Measurements from ENCODE around the gene NBEA. TPM values are rescaled to one million over a fixed set of nuclear protein-coding genes. Genes with fewer than 3 reads are reported as not detected.

The NBEA gene
- total RNA-seq, 1 donor from 2014 or later: 3.9 TPM

DNA sequence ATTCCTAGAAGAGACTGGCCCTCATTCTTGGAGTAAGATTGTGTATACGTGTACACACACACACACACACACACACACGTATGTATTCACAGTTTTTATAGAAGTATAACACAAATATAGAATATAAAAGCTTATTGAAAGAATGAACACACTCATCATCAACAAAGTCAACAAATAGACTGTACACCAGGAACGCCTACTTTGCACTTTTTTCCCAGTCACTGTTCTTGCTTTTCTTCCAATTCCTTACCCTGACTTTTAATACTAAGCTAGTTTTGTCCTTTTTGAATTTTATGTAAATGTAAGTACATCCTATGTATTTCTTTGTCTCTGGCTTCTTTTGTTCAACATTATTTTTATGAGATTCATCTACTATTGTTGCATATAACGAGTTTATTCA, 269.9 kb downstream of the NBEA start:
- ChIA-PET POLR2A (no interaction called here), CTCF (no interaction called here)
- Mint-ChIP-seq H3K4me3 (no peak overlapping the region), H3K9me3 (no peaks in the 10 kb centered on the region), H3K36me3 (ENCODE audit: low read depth) (peaks cover 2% of the 10 kb centered on the region), H3K27ac (no peak overlapping the region), H3K27me3 (no peaks in the 10 kb centered on the region), H3K4me1 (no peaks in the 10 kb centered on the region)
- intact Hi-C loops (cut with micrococcal nuclease): no loop called here
- TF ChIP-seq, protein P1, sequence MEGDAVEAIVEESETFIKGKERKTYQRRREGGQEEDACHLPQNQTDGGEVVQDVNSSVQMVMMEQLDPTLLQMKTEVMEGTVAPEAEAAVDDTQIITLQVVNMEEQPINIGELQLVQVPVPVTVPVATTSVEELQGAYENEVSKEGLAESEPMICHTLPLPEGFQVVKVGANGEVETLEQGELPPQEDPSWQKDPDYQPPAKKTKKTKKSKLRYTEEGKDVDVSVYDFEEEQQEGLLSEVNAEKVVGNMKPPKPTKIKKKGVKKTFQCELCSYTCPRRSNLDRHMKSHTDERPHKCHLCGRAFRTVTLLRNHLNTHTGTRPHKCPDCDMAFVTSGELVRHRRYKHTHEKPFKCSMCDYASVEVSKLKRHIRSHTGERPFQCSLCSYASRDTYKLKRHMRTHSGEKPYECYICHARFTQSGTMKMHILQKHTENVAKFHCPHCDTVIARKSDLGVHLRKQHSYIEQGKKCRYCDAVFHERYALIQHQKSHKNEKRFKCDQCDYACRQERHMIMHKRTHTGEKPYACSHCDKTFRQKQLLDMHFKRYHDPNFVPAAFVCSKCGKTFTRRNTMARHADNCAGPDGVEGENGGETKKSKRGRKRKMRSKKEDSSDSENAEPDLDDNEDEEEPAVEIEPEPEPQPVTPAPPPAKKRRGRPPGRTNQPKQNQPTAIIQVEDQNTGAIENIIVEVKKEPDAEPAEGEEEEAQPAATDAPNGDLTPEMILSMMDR (IDR thresholded peaks at IDR 0.05): no peak
- DNase-seq (no peak), ATAC-seq (ENCODE audit: low read depth) (no peak)

DNA sequence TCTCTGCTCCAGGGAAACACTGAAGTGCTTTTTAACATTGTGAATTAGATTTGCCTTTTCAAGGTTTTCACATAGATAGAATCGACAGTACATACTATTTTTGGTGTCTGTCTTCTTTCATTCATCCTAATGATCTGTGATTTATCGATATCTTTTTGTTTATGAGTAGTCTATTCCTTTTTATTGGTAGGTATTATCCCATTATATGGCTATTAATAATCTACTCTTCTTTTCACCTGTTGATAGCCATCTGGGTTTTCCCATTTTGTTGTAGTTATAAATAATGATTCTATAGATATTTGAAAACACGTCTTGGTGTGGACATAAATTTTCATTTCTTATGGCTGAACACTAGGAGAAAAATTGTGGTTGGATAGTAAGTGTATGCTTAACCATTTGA, 271.8 kb downstream of the NBEA start:
- Mint-ChIP-seq H3K27me3 (no peaks in the 10 kb centered on the region), H3K4me3 (no peak overlapping the region), H3K9me3 (no peaks in the 10 kb centered on the region), H3K36me3 (ENCODE audit: low read depth) (peaks cover 2% of the 10 kb centered on the region), H3K27ac (no peak overlapping the region), H3K4me1 (no peaks in the 10 kb centered on the region)
- TF ChIP-seq, protein P1 (IDR thresholded peaks at IDR 0.05): no peak
- ATAC-seq (ENCODE audit: low read depth) (no peak), DNase-seq (no peak)
- CTCF ChIA-PET: no interaction called here
- POLR2A ChIA-PET: no interaction called here
- intact Hi-C loops (cut with micrococcal nuclease): no loop called here

DNA sequence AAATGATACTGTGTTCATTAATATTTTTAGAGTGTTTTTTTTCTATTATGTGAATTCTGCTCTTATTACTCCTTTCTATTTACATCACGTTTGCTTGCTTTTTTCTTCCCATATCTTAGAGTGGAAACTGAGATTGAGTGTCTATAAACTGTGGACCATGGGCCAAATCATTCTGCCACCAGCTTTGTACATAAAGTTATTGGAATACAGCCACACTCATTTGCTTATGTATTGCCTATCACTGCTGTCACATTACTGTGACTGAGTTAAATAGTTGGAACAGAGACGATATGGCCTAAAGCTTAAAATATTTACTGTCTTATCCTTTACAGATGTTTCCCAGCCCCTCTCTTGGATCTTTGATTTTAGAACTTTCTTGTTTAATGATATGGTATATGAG, 274.1 kb downstream of the NBEA start:
- peaks cover 3% of the 10 kb centered on the region for H3K9me3 Mint-ChIP-seq
- no peaks in the 10 kb centered on the region for H3K4me1 Mint-ChIP-seq
- no peak for ATAC-seq (ENCODE audit: low read depth)
- H3K27ac Mint-ChIP-seq: no peak overlapping the region
- ChIA-PET POLR2A (no interaction called here), CTCF (no interaction called here)
- H3K36me3 Mint-ChIP-seq (ENCODE audit: low read depth): peaks cover 9% of the 10 kb centered on the region
- no peaks in the 10 kb centered on the region for H3K27me3 Mint-ChIP-seq
- TF ChIP-seq, protein P1 (IDR thresholded peaks at IDR 0.05): no peak
- DNase-seq: no peak
- intact Hi-C loops (cut with micrococcal nuclease): no loop called here
- H3K4me3 Mint-ChIP-seq: no peak overlapping the region

DNA sequence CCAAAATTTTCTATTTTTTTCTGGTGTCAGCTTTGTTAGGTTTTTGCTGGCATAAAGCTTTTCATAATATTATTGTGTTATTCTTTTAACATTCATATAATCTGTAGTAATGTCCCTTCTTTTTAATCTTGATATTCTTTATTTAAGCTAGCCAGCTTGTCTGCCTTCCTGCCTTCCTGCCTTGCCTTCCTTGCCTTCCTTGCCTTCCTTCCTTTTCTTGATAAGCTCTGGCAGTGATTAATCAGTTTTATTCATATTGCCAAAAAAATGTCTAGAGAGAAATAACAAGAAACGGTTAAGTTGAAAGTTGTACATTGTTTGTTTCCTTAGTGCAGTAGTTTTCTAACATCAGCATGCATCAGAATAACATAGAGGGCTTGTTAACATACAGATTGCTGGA, 277.0 kb downstream of the NBEA start:
- no peak for ATAC-seq (ENCODE audit: low read depth)
- Mint-ChIP-seq H3K36me3 (ENCODE audit: low read depth) (peaks cover 9% of the 10 kb centered on the region), H3K27me3 (no peaks in the 10 kb centered on the region), H3K9me3 (peaks cover 3% of the 10 kb centered on the region), H3K27ac (no peak overlapping the region), H3K4me3 (no peak overlapping the region), H3K4me1 (no peaks in the 10 kb centered on the region)
- intact Hi-C loops (cut with micrococcal nuclease): no loop called here
- CTCF ChIA-PET: no interaction called here
- POLR2A ChIA-PET: no interaction called here
- TF ChIP-seq, protein P1 (IDR thresholded peaks at IDR 0.05): no peak
- no peak for DNase-seq

DNA sequence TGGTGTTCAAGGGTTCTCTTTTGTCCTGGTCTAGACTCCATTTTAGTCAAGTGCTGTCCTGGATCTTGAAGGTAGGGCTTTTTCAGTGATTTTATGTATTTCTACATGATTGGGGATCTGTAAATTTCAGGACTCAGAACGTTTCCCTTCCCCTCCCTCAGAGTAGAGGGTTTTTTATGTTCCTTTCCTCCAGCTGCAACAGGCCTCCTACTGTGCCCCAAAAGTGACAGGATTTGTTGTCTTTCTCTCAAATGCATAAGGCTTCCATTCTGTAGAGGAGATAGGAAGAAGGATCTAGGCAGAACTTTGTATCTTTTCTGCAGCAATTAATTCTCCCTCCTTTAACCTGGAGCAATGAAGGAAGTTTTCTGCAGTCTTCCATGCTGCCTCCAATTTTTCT, 283.1 kb downstream of the NBEA start:
- CTCF ChIA-PET: no interaction called here
- H3K4me3 Mint-ChIP-seq: no peak overlapping the region

More for the DNA sequence above, 283.1 kb downstream of the NBEA start:
- H3K36me3 Mint-ChIP-seq (ENCODE audit: low read depth): peaks cover 4% of the 10 kb centered on the region
- DNase-seq (no peak), ATAC-seq (ENCODE audit: low read depth) (no peak)
- H3K27ac Mint-ChIP-seq: no peak overlapping the region
- intact Hi-C loops (cut with micrococcal nuclease): no loop called here
- no peaks in the 10 kb centered on the region for H3K27me3 Mint-ChIP-seq
- TF ChIP-seq, protein P1 (IDR thresholded peaks at IDR 0.05): no peak
- H3K9me3 Mint-ChIP-seq: peaks cover 3% of the 10 kb centered on the region
- POLR2A ChIA-PET: no interaction called here
- H3K4me1 Mint-ChIP-seq: no peaks in the 10 kb centered on the region

Data from activated B cell treated with CpG ODN at 0.5 μM for 24 hours (primary cell).